ENCODE measurements around the gene CFAP251.

DNA sequence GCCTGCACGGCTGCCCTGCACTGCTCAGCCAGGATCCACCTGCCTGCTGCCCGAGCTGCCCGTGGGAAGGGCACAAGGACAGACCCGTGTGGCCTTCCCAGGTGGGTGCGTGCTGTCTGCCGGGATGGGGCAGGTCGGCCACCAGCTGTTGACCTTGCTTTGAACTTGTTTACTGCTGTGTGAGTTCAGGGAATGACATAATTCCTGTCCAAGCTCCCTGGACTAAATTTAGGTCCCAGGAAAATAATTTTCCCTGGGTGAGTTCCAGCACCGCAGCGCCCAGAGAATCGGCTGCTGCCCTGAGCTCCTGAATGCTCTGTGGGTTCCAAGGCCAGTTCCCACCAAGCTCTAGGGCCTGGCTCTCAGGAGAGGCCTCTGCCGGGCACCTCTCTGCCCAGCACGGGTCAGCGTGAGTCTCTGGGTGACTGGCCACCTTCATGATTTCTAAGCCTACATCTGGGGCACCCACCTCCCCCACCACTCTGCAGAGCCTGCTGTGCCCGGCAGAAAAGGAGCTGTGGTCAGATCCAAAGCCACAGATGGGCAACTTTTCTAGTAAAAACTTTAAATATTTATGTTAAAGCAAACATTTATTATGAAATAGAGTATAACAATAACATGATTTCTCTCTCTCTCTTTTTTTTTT, 133.0 kb downstream of the CFAP251 start:
- TF ChIP-seq, protein P1, sequence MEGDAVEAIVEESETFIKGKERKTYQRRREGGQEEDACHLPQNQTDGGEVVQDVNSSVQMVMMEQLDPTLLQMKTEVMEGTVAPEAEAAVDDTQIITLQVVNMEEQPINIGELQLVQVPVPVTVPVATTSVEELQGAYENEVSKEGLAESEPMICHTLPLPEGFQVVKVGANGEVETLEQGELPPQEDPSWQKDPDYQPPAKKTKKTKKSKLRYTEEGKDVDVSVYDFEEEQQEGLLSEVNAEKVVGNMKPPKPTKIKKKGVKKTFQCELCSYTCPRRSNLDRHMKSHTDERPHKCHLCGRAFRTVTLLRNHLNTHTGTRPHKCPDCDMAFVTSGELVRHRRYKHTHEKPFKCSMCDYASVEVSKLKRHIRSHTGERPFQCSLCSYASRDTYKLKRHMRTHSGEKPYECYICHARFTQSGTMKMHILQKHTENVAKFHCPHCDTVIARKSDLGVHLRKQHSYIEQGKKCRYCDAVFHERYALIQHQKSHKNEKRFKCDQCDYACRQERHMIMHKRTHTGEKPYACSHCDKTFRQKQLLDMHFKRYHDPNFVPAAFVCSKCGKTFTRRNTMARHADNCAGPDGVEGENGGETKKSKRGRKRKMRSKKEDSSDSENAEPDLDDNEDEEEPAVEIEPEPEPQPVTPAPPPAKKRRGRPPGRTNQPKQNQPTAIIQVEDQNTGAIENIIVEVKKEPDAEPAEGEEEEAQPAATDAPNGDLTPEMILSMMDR (conservative IDR thresholded peaks at IDR 0.05; ENCODE audit: low read depth, low read length), result no peak
- TF ChIP-seq EZH2 (IDR thresholded peaks at IDR 0.05; ENCODE audit: borderline replicate concordance, low read depth, low read length, poor library complexity, severe bottlenecking), result no peak
